ENCODE results near the gene MRPL19.
"Not testable (repeated sequence)": the region's sequence is repeated elsewhere in the genome, so short reads cannot be mapped to it uniquely, and the experiment has no call there.

The MRPL19 gene

GRCh38 chr2:75675908-75676307 is 29.3 kb downstream of the MRPL19 start:
- no peak for DNase-seq

- no peak for DNase-seq
Measured at GRCh38 chr2:75676464-75676863, 29.9 kb downstream of the MRPL19 start.

GRCh38 chr2:75679556-75679955 is 33.0 kb downstream of the MRPL19 start:
- DNase-seq = no peak

- DNase-seq = no peak
Measured at GRCh38 chr2:75680402-75680801, 33.8 kb downstream of the MRPL19 start.

GRCh38 chr2:75683430-75683829 is 36.8 kb downstream of the MRPL19 start:
- DNase-seq = not testable (repeated sequence)

GRCh38 chr2:75688196-75688595 is 41.6 kb downstream of the MRPL19 start:
- DNase-seq = no peak

- no peak for DNase-seq
Measured at GRCh38 chr2:75698918-75699317, 52.3 kb downstream of the MRPL19 start.

- DNase-seq = no peak
Measured at GRCh38 chr2:75702593-75702992, 56.0 kb downstream of the MRPL19 start.

GRCh38 chr2:75703589-75704287 is 57.2 kb downstream of the MRPL19 start:
- DNase-seq = no peak

- DNase-seq = no peak
Measured at GRCh38 chr2:75705921-75706320, 59.3 kb downstream of the MRPL19 start.

GRCh38 chr2:75707901-75708300 is 61.3 kb downstream of the MRPL19 start:
- no peak for DNase-seq

GRCh38 chr2:75709297-75709696 is 62.7 kb downstream of the MRPL19 start:
- DNase-seq = no peak

GRCh38 chr2:75710220-75710576 is 63.6 kb downstream of the MRPL19 start:
- DNase-seq = no peak

GRCh38 chr2:75710577-75711253 is 64.1 kb downstream of the MRPL19 start, which contains the start of gene GCFC2:
Gene GCFC2, minus strand, starts transcription at chr2:75710915. Its CDS starts 60 bp downstream, at chr2:75710855.
- peak; percentile 55 for DNase-seq

- not testable (repeated sequence) for DNase-seq
Measured at GRCh38 chr2:75711590-75711989, 65.0 kb downstream of the MRPL19 start.

GRCh38 chr2:75716406-75716805 is 69.8 kb downstream of the MRPL19 start:
- no peak for DNase-seq

GRCh38 chr2:75719616-75720015 is 73.0 kb downstream of the MRPL19 start:
- no peak for DNase-seq

- DNase-seq = no peak
Measured at GRCh38 chr2:75720525-75720924, 73.9 kb downstream of the MRPL19 start.

- DNase-seq = no peak
Measured at GRCh38 chr2:75722687-75723086, 76.1 kb downstream of the MRPL19 start.

- peak; percentile 31 for DNase-seq
Measured at GRCh38 chr2:75728614-75729419, 82.2 kb downstream of the MRPL19 start.

- no peak for DNase-seq
Measured at GRCh38 chr2:75729861-75730260, 83.3 kb downstream of the MRPL19 start.

- no peak for DNase-seq
Measured at GRCh38 chr2:75736276-75736675, 89.7 kb downstream of the MRPL19 start.

GRCh38 chr2:75737961-75738360 is 91.4 kb downstream of the MRPL19 start:
- no peak for DNase-seq

All from NCI-H524 treated with DMSO at 0.1 percent for 48 hours (cell line).